ENCODE data around the gene LRRC75B.
"Not testable (repeated sequence)": the region's sequence is repeated elsewhere in the genome, so short reads cannot be mapped to it uniquely, and the experiment has no call there.

DNA sequence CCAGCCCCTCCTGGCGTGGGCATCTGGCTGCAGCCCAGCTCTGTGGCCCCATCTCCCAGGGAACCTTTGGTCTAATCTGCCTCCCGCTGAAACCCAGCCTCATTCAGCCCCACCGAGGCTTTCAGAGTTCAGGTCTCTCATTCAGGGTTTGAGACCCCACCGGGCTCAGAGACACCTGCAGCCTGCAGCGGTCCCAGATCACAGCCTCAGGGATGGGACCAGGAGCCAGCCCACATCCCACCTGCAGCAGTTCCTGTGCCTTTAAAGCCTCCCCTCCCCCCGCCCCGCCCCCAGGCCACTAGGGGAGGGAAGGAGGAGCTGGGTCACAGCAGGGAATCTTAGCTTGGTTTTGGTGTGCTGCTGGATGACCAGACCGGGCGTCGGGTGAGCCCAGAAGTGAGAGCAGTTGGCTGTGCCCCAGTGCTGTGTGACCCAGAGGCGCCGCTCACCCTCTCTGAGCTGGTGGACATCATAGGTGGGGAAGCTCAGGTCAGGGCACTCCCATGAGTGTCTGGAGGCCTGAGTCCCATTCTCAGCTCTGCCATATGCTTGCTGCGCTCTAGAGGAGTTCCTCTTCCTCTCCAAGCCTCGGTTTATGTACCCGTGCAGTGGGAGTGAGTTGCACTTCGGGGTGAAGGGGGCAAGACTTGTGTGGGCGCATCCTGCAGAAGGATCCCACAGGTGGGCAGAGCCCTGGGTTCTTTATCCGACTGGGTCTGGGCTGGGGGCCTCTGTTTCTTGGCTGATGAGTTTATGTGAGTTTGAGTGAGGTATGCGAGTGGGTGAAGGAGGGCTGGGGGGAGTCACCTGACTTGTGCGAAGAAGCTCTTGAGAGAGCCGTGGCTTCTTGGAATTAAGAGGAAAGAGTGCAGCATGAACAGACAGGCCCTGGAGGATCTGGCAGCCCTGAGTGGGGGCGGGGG, 10.2 kb upstream of the LRRC75B start, which contains the start of gene GGT1:
- not testable (repeated sequence) for TF ChIP-seq FOXJ3 (CRISPR knock-in tag; IDR thresholded peaks at IDR 0.05); TEAD4 (IDR thresholded peaks at IDR 0.05; ENCODE audit: borderline replicate concordance, insufficient read depth); POLR2AphosphoS5 (IDR thresholded peaks at IDR 0.05; ENCODE audit: low read depth, low read length); RFX5 (IDR thresholded peaks at IDR 0.05; ENCODE audit: low read length); TAF1 (IDR thresholded peaks at IDR 0.05; ENCODE audit: borderline replicate concordance, low read depth, low read length); GABPA (IDR thresholded peaks at IDR 0.05; ENCODE audit: low read depth); RAD21 (IDR thresholded peaks at IDR 0.05; ENCODE audit: low read length); SIN3A (IDR thresholded peaks at IDR 0.05; ENCODE audit: borderline replicate concordance, low read depth, low read length); MEF2A (IDR thresholded peaks at IDR 0.05; ENCODE audit: borderline replicate concordance, low read depth)
- TF ChIP-seq, protein P1, sequence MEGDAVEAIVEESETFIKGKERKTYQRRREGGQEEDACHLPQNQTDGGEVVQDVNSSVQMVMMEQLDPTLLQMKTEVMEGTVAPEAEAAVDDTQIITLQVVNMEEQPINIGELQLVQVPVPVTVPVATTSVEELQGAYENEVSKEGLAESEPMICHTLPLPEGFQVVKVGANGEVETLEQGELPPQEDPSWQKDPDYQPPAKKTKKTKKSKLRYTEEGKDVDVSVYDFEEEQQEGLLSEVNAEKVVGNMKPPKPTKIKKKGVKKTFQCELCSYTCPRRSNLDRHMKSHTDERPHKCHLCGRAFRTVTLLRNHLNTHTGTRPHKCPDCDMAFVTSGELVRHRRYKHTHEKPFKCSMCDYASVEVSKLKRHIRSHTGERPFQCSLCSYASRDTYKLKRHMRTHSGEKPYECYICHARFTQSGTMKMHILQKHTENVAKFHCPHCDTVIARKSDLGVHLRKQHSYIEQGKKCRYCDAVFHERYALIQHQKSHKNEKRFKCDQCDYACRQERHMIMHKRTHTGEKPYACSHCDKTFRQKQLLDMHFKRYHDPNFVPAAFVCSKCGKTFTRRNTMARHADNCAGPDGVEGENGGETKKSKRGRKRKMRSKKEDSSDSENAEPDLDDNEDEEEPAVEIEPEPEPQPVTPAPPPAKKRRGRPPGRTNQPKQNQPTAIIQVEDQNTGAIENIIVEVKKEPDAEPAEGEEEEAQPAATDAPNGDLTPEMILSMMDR (IDR thresholded peaks at IDR 0.05): not testable (repeated sequence)
- TF ChIP-seq, protein P2, sequence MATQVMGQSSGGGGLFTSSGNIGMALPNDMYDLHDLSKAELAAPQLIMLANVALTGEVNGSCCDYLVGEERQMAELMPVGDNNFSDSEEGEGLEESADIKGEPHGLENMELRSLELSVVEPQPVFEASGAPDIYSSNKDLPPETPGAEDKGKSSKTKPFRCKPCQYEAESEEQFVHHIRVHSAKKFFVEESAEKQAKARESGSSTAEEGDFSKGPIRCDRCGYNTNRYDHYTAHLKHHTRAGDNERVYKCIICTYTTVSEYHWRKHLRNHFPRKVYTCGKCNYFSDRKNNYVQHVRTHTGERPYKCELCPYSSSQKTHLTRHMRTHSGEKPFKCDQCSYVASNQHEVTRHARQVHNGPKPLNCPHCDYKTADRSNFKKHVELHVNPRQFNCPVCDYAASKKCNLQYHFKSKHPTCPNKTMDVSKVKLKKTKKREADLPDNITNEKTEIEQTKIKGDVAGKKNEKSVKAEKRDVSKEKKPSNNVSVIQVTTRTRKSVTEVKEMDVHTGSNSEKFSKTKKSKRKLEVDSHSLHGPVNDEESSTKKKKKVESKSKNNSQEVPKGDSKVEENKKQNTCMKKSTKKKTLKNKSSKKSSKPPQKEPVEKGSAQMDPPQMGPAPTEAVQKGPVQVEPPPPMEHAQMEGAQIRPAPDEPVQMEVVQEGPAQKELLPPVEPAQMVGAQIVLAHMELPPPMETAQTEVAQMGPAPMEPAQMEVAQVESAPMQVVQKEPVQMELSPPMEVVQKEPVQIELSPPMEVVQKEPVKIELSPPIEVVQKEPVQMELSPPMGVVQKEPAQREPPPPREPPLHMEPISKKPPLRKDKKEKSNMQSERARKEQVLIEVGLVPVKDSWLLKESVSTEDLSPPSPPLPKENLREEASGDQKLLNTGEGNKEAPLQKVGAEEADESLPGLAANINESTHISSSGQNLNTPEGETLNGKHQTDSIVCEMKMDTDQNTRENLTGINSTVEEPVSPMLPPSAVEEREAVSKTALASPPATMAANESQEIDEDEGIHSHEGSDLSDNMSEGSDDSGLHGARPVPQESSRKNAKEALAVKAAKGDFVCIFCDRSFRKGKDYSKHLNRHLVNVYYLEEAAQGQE (IDR thresholded peaks at IDR 0.05; ENCODE audit: low read depth, low read length): not testable (repeated sequence)
- TF ChIP-seq, protein P3, sequence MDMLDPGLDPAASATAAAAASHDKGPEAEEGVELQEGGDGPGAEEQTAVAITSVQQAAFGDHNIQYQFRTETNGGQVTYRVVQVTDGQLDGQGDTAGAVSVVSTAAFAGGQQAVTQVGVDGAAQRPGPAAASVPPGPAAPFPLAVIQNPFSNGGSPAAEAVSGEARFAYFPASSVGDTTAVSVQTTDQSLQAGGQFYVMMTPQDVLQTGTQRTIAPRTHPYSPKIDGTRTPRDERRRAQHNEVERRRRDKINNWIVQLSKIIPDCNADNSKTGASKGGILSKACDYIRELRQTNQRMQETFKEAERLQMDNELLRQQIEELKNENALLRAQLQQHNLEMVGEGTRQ (IDR thresholded peaks at IDR 0.05; ENCODE audit: borderline replicate concordance, low read depth, low read length): not testable (repeated sequence)
- TF ChIP-seq, protein P4, sequence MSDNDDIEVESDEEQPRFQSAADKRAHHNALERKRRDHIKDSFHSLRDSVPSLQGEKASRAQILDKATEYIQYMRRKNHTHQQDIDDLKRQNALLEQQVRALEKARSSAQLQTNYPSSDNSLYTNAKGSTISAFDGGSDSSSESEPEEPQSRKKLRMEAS (IDR thresholded peaks at IDR 0.05; ENCODE audit: low read depth): not testable (repeated sequence)

Measured in SK-N-SH (cell line).